Measurements from ENCODE around the gene KYAT1.
"Not testable (repeated sequence)": the region's sequence is repeated elsewhere in the genome, so short reads cannot be mapped to it uniquely, and the experiment has no call there.

KYAT1 gene

DNA sequence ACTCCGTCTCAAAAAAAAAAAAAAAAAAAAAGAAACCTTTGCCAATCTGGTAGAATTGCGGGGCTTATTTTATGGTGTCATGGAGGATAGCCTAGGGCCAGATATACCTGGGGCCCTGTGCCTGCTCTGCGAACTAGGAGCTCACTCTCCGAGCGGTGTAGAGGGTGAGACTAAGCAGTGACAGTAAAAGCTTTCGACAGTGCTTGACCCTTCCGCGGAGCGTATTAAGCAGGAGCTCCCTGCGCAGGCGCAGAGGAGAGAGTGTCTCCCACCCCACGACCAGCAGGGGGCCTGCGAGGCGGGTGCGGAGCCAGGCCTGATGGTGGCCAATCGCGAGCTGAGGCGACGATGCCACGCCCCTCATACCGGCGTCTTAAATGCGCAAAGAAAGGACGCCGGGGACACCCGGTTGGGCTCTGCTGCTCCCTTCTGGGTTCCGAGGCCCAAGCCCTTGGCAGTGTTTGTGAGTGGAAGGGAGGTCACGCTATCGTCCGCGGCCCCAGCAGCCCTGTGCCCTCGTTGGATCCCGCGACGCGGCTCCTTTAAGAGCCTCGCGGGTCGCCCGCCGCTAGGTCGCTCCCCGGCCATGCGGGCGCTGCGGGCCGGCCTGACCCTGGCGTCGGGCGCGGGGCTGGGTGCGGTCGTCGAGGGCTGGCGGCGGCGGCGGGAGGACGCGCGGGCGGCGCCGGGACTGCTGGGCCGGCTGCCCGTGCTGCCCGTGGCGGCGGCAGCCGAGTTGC, 63.5 kb downstream of the KYAT1 start, which contains the start of gene ENDOG:
ENDOG (plus strand) TSS at position 402 of the 740 bp plus-strand sequence; CDS start at position 587, 185 bp downstream.
- peak; percentile 12 for FAIRE-seq

- no peak for FAIRE-seq
Measured at GRCh38 chr9:128810873-128811272, 70.9 kb downstream of the KYAT1 start.

DNA sequence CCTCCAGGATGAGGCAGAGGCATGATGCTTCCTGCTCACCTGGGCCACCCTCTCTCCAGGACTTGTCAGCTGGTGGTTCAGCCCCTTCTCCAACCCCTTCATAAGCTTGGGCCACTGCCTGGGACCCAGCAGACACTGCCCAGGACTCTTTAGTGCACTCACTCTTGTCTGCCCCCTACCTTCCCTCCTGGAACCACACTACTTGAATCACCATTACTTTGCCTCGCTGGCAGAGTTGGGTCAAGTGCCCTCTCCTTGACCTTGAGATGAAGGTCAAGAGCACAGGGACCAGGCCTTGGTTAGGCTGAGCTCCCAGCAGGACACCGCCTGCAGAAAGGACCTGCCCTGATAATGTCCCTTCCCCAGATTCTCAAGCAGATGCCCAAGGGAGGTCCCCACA, 71.9 kb downstream of the KYAT1 start:
- no peak for FAIRE-seq

DNA sequence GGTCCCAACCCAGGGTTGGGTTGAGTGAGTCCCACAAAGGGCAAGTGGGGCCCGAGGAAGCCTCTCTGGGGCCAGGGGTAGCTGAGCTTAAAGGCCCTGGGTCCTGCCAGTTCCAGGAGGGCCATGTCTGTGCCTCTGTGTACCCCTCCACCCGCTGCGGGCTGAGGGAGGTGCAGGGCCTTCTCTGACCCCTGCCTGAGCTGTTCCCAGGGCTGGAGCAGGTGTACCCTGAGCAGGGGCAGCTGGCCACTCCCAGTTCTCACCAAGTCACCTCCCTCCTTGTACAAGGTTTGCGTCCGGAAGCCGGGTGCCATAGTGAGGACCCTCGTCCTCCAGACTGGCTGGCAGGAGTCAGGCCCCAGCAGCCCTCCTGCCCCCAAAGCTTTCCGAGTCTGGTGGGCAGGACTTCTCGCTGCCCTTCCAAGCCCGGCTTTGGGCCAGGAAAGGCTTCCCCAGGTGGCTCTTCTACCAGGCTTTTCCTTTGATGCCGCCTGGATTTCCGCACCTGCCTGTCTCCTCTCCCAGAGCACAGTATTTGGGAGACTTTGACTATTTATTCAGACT, 72.6 kb downstream of the KYAT1 start:
- FAIRE-seq: no peak

GRCh38 chr9:128808543-128808942, 73.2 kb downstream of the KYAT1 start:
- no peak for FAIRE-seq

DNA sequence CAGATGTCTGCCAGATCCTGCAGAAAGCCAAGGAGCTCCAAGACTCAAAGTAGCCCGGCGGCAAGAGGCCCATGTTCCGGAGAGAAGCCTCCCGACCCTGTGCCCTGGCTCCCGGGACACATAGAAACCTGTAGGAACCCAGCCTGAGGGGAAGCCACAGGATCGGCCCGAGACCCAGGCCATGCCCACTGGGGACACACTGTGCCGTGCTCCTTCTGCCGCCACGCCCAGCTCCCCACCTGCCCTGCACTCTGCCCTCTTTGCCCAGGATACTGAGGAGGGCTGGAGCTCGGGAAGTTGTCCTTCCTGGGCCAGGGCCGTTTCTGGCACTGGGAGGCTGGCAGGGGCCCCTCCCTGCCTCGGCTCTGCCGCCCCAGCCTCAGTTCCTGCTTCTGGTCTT, 73.9 kb downstream of the KYAT1 start:
- no peak for FAIRE-seq

DNA sequence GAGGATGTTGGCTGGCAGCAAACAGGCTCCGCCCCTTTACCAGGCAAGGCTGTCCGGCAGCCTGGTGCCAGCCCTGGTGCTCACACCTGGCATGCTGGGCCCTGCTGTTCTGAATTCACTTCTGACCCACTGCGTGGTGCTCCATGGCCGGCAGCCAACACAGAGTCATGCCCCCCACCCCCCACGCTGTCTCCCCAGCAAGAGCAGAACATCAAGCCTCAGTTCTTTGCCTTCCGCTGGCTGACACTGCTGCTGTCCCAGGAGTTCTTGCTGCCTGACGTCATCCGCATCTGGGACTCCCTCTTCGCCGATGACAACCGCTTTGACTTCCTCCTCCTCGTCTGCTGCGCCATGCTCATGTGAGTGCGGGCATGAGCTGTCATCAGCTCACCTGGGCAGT, 76.1 kb downstream of the KYAT1 start:
- no peak for FAIRE-seq

GRCh38 chr9:128802482-128802881, 79.3 kb downstream of the KYAT1 start:
- FAIRE-seq: no peak

- FAIRE-seq: no peak
Measured at GRCh38 chr9:128800061-128800460, 81.7 kb downstream of the KYAT1 start.

- FAIRE-seq: no peak
Measured at GRCh38 chr9:128798896-128799295, 82.9 kb downstream of the KYAT1 start.

DNA sequence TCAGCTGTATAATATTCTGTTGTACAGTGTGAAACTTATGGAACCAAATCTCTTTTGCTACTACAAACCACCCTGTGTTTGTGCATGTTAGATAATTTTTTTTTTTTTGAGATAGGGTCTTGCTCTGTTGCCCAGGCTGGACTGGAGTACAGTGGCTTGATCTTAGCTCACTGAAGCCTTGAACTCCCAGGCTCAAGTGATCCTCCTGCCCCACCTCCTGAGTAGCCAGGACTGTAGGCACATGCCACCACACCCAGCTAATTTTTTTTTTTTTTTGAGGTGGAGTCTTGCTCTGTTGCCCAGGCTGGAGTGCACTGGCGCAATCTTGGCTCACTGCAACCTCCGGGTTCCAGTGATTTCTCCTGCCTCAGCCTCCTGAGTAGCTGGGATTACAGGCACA, 86.8 kb downstream of the KYAT1 start:
- not testable (repeated sequence) for FAIRE-seq

DNA sequence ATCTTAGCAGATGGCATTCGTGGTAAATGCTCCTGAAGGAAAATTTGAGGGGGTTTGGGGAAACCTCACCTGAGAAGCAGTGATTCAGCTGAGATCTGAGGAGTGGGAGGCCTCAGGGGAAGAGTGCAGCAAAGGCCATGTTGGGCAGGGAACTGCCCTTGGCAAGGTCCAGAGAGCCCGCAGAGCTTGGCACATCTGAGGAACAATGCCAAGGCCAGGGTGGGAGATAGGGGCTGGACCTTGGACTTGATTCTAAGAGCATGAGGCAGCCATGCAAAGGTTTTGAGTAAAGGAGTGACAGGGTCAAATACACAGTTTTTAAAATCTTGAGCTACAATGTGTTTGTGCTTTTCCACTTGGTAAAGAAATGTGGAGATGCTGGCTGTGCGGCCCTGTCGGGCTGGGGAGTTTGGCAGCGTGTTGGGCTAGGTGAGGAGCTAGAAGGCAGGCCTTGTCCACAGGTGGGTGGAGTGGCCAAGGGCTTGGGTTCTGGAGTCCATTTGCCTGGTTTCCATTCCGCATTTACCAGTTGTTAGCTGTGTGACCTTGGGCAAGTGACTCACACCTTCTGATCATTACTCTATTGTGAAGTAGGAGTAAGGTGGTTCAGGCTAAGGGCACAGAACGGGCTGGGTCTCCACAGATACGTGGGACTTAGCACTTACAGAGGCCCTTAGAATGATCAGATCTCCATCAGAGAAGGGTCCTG, 88.6 kb downstream of the KYAT1 start:
- FAIRE-seq: no peak

GRCh38 chr9:128792134-128792533, 89.6 kb downstream of the KYAT1 start:
- FAIRE-seq: no peak

- no peak for FAIRE-seq
Measured at GRCh38 chr9:128790536-128790935, 91.2 kb downstream of the KYAT1 start.

GRCh38 chr9:128788445-128788844, 93.3 kb downstream of the KYAT1 start:
- FAIRE-seq: no peak

GRCh38 chr9:128787659-128788058, 94.1 kb downstream of the KYAT1 start:
- FAIRE-seq: no peak

GRCh38 chr9:128786681-128787601, 94.8 kb downstream of the KYAT1 start, which contains the start of gene TBC1D13:
Gene TBC1D13 (plus strand): TSS chr9:128787253. CDS start chr9:128787354, 101 bp downstream.
- no peak for FAIRE-seq

GRCh38 chr9:128785427-128785826, 96.3 kb downstream of the KYAT1 start:
- FAIRE-seq: no peak

Measured in endometrium (tissue), 2 donors.